HG03060 (cell line): ENCODE measurements around the gene CELF4.

Source experiments
- ATAC-seq: cut with Tn5 transposase; IDR thresholded peaks from one replicate; pipeline ENCODE4 v1.9.1; 2021; ENCODE audit warnings: low read depth, moderate number of reproducible peaks; ENCODE audit not compliant: unreplicated experiment

The CELF4 gene

GRCh38 chr18:37532917-37533316, 32.7 kb downstream of the CELF4 start:
- no peak for ATAC-seq

GRCh38 chr18:37529863-37530262, 35.7 kb downstream of the CELF4 start:
- ATAC-seq, result peak; percentile 96

GRCh38 chr18:37529296-37529695, 36.3 kb downstream of the CELF4 start:
- no peak for ATAC-seq

- ATAC-seq, result no peak
Observed at GRCh38 chr18:37527395-37527794, 38.2 kb downstream of the CELF4 start.

GRCh38 chr18:37525262-37525585, 40.4 kb downstream of the CELF4 start:
- ATAC-seq, result no peak

GRCh38 chr18:37524498-37525261, 40.9 kb downstream of the CELF4 start:
- ATAC-seq, result no peak

GRCh38 chr18:37524139-37524497, 41.5 kb downstream of the CELF4 start:
- ATAC-seq, result no peak

- no peak for ATAC-seq
Observed at GRCh38 chr18:37521510-37522465, 43.8 kb downstream of the CELF4 start.

GRCh38 chr18:37520508-37520907, 45.1 kb downstream of the CELF4 start:
- ATAC-seq, result no peak

- no peak for ATAC-seq
Observed at GRCh38 chr18:37519510-37520135, 46.0 kb downstream of the CELF4 start.

- ATAC-seq, result no peak
Observed at GRCh38 chr18:37516361-37516853, 49.2 kb downstream of the CELF4 start.

- ATAC-seq, result no peak
Observed at GRCh38 chr18:37514953-37515352, 50.6 kb downstream of the CELF4 start.

GRCh38 chr18:37512400-37512799, 53.2 kb downstream of the CELF4 start:
- ATAC-seq, result no peak

GRCh38 chr18:37511721-37512298, 53.8 kb downstream of the CELF4 start:
- no peak for ATAC-seq

GRCh38 chr18:37509600-37509999, 56.0 kb downstream of the CELF4 start:
- no peak for ATAC-seq

GRCh38 chr18:37508207-37508606, 57.4 kb downstream of the CELF4 start:
- no peak for ATAC-seq

- no peak for ATAC-seq
Observed at GRCh38 chr18:37507239-37507638, 58.4 kb downstream of the CELF4 start.

- ATAC-seq, result no peak
Observed at GRCh38 chr18:37506001-37506400, 59.6 kb downstream of the CELF4 start.

GRCh38 chr18:37505321-37505720, 60.3 kb downstream of the CELF4 start:
- ATAC-seq, result no peak

- no peak for ATAC-seq
Observed at GRCh38 chr18:37502601-37503000, 63.0 kb downstream of the CELF4 start.

- no peak for ATAC-seq
Observed at GRCh38 chr18:37502036-37502435, 63.6 kb downstream of the CELF4 start.
